IgD-negative memory B cell (primary cell): ENCODE data around the gene TEKT1. TPM values are rescaled to one million over a fixed set of nuclear protein-coding genes. Genes with fewer than 3 reads are reported as not detected.
A peak's percentile ranks its signal among the peaks of the same experiment; 100 is the strongest.

Source experiments
- H3K27ac Mint-ChIP-seq, 3 donors: one replicate each; pipeline ENCODE4 v1.8.0; 2020 to 2022; ENCODE audit warnings: mild to moderate bottlenecking in 3 of 3, mixed read lengths in 3 of 3, moderate library complexity in 1 of 3
- H3K27me3 Mint-ChIP-seq: one replicate; pipeline ENCODE4 v1.8.0; 2021; ENCODE audit warnings: mixed read lengths
- H3K36me3 Mint-ChIP-seq: one replicate; pipeline ENCODE4 v1.8.0; 2020; ENCODE audit warnings: mild to moderate bottlenecking, mixed read lengths
- H3K4me1 Mint-ChIP-seq, 3 donors: one replicate each; pipeline ENCODE4 v1.8.0; 2020 to 2022; ENCODE audit warnings: mixed read lengths in 3 of 3, mild to moderate bottlenecking in 1 of 3
- H3K4me3 Mint-ChIP-seq, 4 donors: one replicate each; pipeline ENCODE4 v1.8.0; 2020 to 2022; ENCODE audit warnings: mild to moderate bottlenecking in 4 of 4, mixed read lengths in 4 of 4, moderate library complexity in 3 of 4
- H3K9me3 Mint-ChIP-seq, 3 donors: one replicate each; pipeline ENCODE4 v1.8.0; 2020 to 2021; ENCODE audit warnings: mixed read lengths in 3 of 3, mild to moderate bottlenecking in 1 of 3
- polyA plus RNA-seq: library from polyadenylated mRNA; unstranded; fragments of 300-500 nt; fragmentation: Illumina TruSeq; gene quantifications from one replicate; pipeline ENCODE4 v1.2.3, GENCODE V29; 2021

Gene TEKT1
- polyA plus RNA-seq, 1 donor from 2014 or later = not detected

DNA sequence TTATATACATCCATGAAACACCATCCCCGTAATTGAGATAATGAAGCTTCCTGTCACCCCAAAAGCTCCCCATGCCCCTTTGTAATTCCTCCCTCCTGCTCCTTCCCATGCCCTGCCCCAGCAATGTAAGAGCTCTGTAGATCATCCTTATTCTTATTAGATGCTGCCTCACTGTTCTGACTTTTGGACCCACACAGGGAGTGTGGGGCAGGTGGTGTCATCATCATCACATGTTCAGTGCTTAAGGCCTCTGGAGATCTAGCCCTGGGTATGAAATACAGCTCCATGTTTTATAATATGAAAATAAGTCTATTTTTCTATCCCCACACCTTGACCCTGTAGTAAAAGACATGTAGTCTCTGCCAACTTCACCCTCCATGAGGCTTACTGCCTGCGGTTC lies 73.8 kb downstream of the TEKT1 start:
- Mint-ChIP-seq H3K27me3 (peaks cover 3% of the 10 kb centered on the region), H3K27ac (peak overlapping the region in 1 of 3 donors; percentile 59), H3K4me3 (peak overlapping the region in 3 of 4 donors; percentile 61 to 91 (median 80)), H3K9me3 (no peaks in the 10 kb centered on the region), H3K4me1 (peaks cover 16 to 22% (median 19%) of the 10 kb centered on the region in 3 donors), H3K36me3 (peaks cover 9% of the 10 kb centered on the region)

DNA sequence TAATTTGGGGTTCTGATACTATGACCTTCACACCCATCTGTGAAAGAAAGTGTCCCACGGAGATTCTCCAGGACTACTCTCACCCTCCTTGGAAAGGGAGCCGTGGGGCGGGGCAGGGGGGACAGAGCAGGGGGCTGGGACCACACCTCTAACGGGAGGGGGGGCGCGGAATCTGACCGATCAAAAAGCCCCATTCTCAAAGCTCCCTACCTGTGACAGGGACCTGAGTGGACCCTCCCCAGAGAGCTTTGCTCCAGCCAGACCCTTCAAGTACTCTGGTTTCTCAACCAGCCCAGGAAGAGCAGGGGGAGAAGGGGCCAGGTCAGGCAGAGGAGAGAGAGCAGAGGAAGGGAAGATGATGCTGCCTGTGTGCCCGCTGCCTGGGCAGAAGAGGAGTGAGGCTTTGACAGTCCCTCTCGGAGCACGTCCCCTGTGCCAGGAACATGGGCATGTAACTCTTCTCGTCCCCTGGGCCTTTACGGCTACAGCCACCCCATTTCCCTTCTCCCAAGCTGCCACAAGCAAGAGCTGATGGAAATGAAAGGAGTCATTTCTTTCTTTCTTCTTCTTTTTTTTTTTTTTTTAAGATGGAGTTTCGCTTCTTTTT lies 75.0 kb downstream of the TEKT1 start:
- peaks cover 3% of the 10 kb centered on the region for H3K27me3 Mint-ChIP-seq
- H3K36me3 Mint-ChIP-seq = peaks cover 4% of the 10 kb centered on the region
- H3K9me3 Mint-ChIP-seq = no peaks in the 10 kb centered on the region
- H3K4me3 Mint-ChIP-seq = peak overlapping the region; percentile 91 to 100 (median 98)
- H3K4me1 Mint-ChIP-seq = peaks cover 18 to 22% (median 19%) of the 10 kb centered on the region in 3 donors
- peak overlapping the region; percentile 56 to 92 (median 87) for H3K27ac Mint-ChIP-seq

DNA sequence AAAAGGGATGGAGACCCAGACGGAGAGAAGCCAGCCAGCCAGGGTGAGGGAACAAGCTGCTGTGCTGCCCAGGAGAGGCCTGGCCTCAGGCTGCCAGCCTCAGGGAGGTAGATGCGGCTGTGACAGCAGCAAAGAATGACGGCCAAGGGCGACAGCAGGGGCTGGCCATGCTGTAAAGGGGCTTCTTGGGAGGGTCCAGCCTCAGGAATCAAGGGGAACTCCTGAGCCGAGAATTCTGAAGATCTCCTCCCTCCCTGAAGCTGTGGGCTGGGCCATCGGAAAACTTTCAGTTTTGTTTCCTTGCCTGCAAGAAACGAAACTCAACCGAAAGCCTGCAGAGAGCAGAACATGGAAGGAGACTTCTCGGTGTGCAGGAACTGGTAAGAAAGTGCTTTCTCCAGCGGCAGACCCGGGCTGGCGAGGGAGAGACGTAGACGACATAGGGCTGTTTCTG lies 75.8 kb downstream of the TEKT1 start, which contains the start of gene XAF1:
XAF1 (plus strand) TSS at position 316 of the 454 bp plus-strand sequence; CDS start at position 349, 33 bp downstream.
- Mint-ChIP-seq H3K36me3 (peaks cover 4% of the 10 kb centered on the region), H3K27me3 (peaks cover 3% of the 10 kb centered on the region), H3K9me3 (no peaks in the 10 kb centered on the region), H3K4me1 (peaks cover 18 to 22% (median 19%) of the 10 kb centered on the region in 3 donors), H3K27ac (peak within 1 kb of the TSS; percentile 56 to 92 (median 87)), H3K4me3 (peak within 1 kb of the TSS; percentile 91 to 100 (median 98))

DNA sequence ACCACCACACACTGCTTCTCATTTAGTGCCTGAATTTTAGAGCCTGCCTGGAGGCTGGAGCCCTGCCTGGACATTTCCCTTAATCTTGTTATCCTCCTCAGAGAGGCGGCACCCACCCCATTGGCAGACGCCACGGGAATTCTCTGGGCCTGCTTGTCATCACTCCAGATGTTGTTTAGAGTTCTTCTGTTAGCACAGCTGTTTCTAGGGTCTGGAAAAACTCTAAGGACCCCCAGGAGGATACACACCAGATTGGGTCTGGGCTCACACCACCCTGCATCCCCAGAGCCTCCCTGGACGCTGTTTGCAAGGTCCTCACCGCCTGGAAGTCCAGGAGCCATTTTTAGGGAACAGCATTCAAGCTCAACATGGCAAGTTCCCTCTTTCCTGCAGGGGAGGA lies 76.2 kb downstream of the TEKT1 start:
- H3K36me3 Mint-ChIP-seq = peaks cover 4% of the 10 kb centered on the region
- peak overlapping the region; percentile 26 to 92 (median 87) for H3K27ac Mint-ChIP-seq
- H3K9me3 Mint-ChIP-seq = no peaks in the 10 kb centered on the region
- H3K4me1 Mint-ChIP-seq = peaks cover 18 to 22% (median 19%) of the 10 kb centered on the region in 3 donors
- H3K4me3 Mint-ChIP-seq = peak overlapping the region; percentile 91 to 100 (median 98)
- peaks cover 3% of the 10 kb centered on the region for H3K27me3 Mint-ChIP-seq

DNA sequence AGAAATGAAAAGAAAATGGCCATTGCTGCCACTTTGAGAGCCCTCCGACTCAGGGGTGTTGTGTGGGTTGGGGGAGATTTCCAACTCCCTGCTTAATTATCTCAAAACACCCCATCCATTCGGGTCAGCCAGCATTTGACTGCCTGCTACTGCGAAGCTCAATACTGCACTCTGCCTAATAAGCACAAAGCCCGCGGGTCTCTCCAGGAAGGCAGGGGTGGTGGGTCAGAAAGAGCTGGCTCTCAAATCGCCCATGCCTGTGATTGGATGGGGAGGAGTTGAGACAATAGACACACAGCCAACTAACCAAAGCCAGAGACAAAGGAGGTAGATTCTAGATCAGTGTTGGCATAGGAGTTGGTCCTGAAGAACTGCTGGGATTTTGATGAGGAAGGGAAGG lies 78.0 kb downstream of the TEKT1 start:
- peaks cover 18 to 22% (median 19%) of the 10 kb centered on the region in 3 donors for H3K4me1 Mint-ChIP-seq
- H3K27ac Mint-ChIP-seq = no peak overlapping the region
- no peaks in the 10 kb centered on the region for H3K27me3 Mint-ChIP-seq

DNA sequence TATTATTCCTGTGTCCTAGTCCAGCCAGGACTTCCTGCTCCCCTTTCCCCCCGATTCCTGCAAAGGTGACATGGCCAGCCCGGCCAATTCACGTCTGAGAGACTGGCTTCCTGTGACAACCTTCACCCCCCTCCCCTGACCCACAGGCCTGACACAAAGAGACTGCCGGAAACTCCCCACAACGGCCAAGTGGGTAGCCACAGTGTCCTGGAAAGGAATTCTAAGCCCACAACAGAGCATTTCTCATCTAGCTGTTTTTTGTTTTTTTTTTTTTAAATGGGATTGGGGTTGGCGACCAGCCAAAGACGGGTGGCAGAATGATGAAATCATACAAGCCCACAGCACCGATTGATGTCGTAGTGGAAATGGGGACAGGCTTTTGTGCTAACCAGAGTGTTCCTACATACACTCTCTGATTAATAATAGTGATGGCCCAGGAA lies 78.5 kb downstream of the TEKT1 start:
- peak overlapping the region in 2 of 4 donors; percentile 30 to 72 for H3K4me3 Mint-ChIP-seq
- H3K36me3 Mint-ChIP-seq = peaks cover 1% of the 10 kb centered on the region
- H3K27me3 Mint-ChIP-seq = no peaks in the 10 kb centered on the region
- no peaks in the 10 kb centered on the region for H3K9me3 Mint-ChIP-seq
- peak overlapping the region in 1 of 3 donors; percentile 15 for H3K27ac Mint-ChIP-seq
- peaks cover 15 to 20% (median 18%) of the 10 kb centered on the region in 3 donors for H3K4me1 Mint-ChIP-seq

More for the DNA sequence above, 78.0 kb downstream of the TEKT1 start:
- Mint-ChIP-seq H3K9me3 (no peaks in the 10 kb centered on the region), H3K4me3 (peak overlapping the region in 2 of 4 donors; percentile 25 to 55), H3K36me3 (peaks cover 2% of the 10 kb centered on the region)

DNA sequence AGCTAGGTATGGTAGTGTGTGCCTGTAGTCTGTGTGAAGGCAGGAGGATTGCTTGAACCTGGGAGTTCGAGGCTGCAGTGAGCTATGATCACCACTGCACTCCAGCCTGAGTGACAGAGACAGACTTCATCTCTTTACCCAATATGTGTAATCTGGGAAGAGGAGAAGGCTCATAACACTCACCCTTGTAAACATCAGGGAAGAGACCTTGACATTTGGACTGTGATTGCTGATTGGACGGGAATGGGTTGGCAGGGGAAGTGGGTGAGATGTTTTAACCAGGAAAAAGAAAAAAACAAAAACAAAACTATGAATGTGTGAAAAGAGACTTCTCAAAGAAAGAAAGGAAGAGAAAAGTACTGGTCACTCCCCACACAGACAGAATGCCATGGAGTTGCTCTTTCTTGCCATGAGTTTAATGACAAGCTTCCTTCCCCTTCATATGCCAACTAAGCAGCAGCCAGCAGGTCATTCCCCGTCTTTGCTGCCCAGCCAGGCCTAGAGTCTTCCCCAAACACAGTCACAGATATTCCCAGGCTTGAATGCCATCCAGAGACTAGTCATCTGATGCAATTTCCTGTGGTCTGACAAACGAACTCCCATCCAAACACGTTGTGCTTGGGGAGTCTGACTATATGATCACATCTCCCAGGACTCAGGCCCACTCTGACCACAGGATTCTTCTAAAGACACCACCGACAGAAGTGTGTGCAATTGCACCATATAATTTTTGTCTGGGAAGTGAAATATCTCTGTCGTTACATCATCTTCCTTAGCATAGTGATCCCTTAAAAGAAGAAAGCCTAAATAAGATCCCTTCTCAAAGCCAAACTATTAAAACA lies 79.2 kb downstream of the TEKT1 start:
- Mint-ChIP-seq H3K4me3 (peak overlapping the region in 1 of 4 donors; percentile 30), H3K4me1 (peaks cover 11 to 14% (median 12%) of the 10 kb centered on the region in 3 donors), H3K27me3 (no peaks in the 10 kb centered on the region), H3K36me3 (no peaks in the 10 kb centered on the region), H3K27ac (peak overlapping the region in 2 of 3 donors; percentile 15 to 51), H3K9me3 (no peaks in the 10 kb centered on the region)

DNA sequence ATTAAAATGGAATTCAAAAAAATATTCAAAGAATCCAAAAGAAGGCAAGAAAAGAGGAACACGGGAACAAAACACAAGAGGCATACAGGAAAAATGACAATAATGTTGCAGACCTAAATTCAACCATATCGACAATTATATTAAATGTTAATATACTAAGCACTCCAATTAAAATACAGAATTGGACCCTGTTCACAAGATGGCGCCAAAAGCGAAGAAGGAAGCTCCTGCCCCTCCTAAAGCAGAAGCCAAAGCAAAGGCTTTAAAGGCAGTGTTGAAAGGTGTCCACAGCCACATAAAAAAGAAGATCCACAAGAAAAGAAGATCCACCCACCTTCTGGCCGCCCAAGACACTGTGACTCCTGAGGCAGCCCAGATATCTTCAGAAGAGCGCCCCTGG lies 82.0 kb downstream of the TEKT1 start:
- no peaks in the 10 kb centered on the region for H3K9me3 Mint-ChIP-seq
- H3K27ac Mint-ChIP-seq = no peak overlapping the region
- H3K27me3 Mint-ChIP-seq = peaks cover 3% of the 10 kb centered on the region

DNA sequence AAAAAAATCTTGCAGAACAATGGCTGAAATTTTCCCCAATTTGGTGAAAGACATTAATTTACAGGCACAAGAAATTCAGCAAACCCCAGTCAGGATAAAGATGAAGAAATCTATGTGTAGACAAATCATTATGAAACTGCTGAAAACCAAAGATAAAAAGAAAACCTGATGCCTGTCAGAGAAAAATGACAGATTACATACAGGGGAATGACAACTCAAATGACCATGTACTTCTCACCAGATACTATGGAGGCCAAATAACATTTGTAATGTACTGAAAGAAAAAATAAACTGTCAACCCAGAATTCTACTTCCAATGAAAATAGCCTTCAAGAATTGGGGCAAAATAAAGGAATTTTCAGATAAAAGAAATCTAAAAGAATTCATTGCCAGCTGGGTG lies 82.9 kb downstream of the TEKT1 start:
- no peaks in the 10 kb centered on the region for H3K9me3 Mint-ChIP-seq
- H3K36me3 Mint-ChIP-seq = peaks cover 2% of the 10 kb centered on the region
- no peak overlapping the region for H3K4me3 Mint-ChIP-seq
- peaks cover 0 to 3% (median 2%) of the 10 kb centered on the region in 3 donors for H3K4me1 Mint-ChIP-seq
- peaks cover 5% of the 10 kb centered on the region for H3K27me3 Mint-ChIP-seq
- no peak overlapping the region for H3K27ac Mint-ChIP-seq

More for the DNA sequence above, 82.0 kb downstream of the TEKT1 start:
- Mint-ChIP-seq H3K36me3 (peaks cover 2% of the 10 kb centered on the region), H3K4me3 (peak overlapping the region in 1 of 4 donors; percentile 42), H3K4me1 (peaks cover 0 to 3% (median 2%) of the 10 kb centered on the region in 3 donors)

Other genes with a start within 250 kb of the TEKT1 start
- gene KIAA0753, start 191.0 kb downstream of the TEKT1 start, polyA plus RNA-seq = 4.0 TPM
- gene TXNDC17, start 190.7 kb downstream of the TEKT1 start, polyA plus RNA-seq = 81.7 TPM
- 33.3 TPM for gene MED31, start 180.1 kb downstream of the TEKT1 start, polyA plus RNA-seq
- gene C17orf100, start 180.0 kb downstream of the TEKT1 start, polyA plus RNA-seq = 8.0 TPM
- 0.30 TPM for gene SLC13A5, start 118.4 kb downstream of the TEKT1 start, polyA plus RNA-seq
- gene XAF1, start 75.7 kb downstream of the TEKT1 start, polyA plus RNA-seq = 76.2 TPM
- gene FBXO39, start 55.5 kb downstream of the TEKT1 start, polyA plus RNA-seq = not detected
- 1.4 TPM for gene ALOX12, start 164.3 kb upstream of the TEKT1 start, polyA plus RNA-seq
- 984 TPM for gene RNASEK, start 180.9 kb upstream of the TEKT1 start, polyA plus RNA-seq
- 0.33 TPM for gene BCL6B, start 191.3 kb upstream of the TEKT1 start, polyA plus RNA-seq
- 3.3 TPM for gene SLC16A13, start 204.3 kb upstream of the TEKT1 start, polyA plus RNA-seq
- gene SLC16A11, start 212.4 kb upstream of the TEKT1 start, polyA plus RNA-seq = 3.4 TPM
- not detected for gene CLEC10A, start 248.5 kb upstream of the TEKT1 start, polyA plus RNA-seq